Measurements from ENCODE around the gene SLC43A1.

The SLC43A1 gene

DNA sequence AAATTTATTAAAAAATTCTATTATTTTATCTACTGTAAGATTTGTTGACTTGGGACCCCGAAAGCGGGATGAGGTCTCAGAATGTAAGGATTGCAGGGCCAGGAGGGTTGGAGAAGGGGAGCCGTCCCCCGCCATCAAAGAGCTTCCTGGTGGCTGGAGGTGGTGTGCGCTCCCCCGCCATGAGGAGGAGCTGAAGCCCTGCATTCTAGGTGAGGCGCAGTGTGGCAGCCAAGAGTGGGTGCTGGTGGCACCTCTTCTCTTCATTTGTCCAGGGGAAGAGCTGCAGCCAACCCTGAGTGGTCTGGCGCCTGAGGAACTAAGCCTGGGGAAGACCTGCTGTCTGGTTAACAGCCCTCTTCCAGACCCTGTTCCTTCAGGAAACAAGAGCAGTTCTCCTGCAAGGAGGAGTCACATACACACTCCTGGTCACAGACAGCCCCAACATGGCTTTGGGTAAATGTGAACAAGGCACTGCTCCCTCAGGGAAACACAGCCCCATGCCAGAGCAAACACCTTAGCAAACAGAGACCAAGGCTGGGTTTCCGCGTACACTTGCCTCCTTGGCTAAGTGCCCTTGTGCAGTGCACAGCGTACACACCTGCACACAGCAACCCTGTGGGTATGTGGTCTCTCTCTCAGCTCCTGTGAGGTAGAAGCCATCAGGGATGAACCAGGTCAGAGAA, 37.9 kb downstream of the SLC43A1 start:
- DNase-seq, result no peak

- peak; percentile 44 for DNase-seq
Measured at GRCh38 chr11:57476757-57477506, 38.6 kb downstream of the SLC43A1 start.

DNA sequence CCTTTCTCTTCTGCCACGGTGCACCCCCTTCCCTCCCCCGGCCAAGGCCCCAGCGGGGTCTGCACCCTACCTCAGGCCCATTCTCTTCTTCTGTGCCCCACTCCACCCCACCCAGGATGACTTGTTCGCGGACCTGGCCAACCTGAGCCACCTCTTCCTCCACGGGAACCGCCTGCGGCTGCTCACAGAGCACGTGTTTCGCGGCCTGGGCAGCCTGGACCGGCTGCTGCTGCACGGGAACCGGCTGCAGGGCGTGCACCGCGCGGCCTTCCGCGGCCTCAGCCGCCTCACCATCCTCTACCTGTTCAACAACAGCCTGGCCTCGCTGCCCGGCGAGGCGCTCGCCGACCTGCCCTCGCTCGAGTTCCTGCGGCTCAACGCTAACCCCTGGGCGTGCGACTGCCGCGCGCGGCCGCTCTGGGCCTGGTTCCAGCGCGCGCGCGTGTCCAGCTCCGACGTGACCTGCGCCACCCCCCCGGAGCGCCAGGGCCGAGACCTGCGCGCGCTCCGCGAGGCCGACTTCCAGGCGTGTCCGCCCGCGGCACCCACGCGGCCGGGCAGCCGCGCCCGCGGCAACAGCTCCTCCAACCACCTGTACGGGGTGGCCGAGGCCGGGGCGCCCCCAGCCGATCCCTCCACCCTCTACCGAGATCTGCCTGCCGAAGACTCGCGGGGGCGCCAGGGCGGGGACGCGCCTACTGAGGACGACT, 39.3 kb downstream of the SLC43A1 start:
- peak; percentile 44 for DNase-seq

GRCh38 chr11:57475671-57476046, 39.8 kb downstream of the SLC43A1 start:
- DNase-seq, result no peak

GRCh38 chr11:57475191-57475590, 40.3 kb downstream of the SLC43A1 start:
- no peak for DNase-seq

- no peak for DNase-seq
Measured at GRCh38 chr11:57474803-57475115, 40.7 kb downstream of the SLC43A1 start.

DNA sequence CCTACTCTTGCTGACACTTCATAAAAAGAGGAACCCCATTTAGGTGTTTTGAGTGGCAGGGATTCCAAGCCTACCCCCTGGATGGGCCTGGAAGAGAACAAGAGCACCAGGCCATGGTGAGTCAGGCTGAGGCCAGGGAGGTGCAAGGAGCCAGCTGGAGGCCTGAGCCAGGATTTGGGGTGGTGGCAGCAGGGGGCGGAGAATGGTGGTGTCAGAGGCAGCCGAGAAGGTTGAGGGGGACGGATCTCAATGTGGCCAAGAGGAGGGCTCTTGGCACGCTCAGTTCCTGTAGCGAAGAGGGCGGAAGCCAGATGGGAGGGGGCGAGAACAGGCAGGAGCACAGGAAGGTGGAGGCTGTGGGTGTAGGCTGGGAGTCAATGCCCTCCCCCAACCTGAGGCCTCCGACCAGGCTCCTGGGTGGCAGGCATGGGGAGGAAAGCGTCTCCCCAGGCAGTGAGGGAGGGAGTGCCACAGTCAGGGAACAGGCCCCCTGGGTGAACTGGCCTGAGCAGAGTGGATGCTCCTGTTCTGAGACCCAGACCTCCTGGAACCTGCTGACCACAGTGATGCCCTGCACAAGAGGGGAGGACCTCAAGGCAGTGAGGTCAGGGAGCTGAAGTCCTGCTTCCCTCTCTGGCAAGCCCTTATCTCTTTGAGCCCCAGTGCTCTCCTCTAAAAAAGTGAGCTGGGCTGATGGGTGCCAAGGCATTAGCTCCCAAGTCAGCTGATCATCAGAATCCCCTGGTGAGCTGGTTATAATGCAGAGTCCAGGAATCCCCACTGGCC, 41.3 kb downstream of the SLC43A1 start:
- peak; percentile 40 for DNase-seq

- no peak for DNase-seq
Measured at GRCh38 chr11:57473285-57473841, 42.1 kb downstream of the SLC43A1 start.

- no peak for DNase-seq
Measured at GRCh38 chr11:57471496-57471895, 44.0 kb downstream of the SLC43A1 start.

- no peak for DNase-seq
Measured at GRCh38 chr11:57469268-57469667, 46.2 kb downstream of the SLC43A1 start.

- DNase-seq, result no peak
Measured at GRCh38 chr11:57468276-57468675, 47.2 kb downstream of the SLC43A1 start.

GRCh38 chr11:57467508-57468157, 47.9 kb downstream of the SLC43A1 start:
- DNase-seq, result no peak

DNA sequence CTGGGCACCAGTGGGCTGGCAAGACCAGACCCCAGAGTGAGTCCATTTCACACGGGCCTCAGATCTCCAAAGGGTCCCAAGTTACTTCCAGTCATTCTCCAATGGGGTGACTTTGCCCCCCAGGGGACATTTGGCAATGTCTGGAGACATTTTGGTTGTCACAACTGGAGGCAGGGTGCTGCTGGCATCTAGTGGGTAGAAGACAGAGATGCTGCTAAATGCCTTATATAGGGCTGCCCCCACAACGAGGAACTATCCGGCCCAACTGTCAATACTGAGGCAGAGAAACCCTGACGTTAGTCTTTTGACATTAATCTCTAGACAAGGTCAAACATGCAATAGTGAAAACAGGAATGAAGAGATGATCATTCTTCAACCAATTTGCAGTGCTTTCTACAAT, 48.8 kb downstream of the SLC43A1 start:
- no peak for DNase-seq

GRCh38 chr11:57464539-57465181, 50.8 kb downstream of the SLC43A1 start:
- no peak for DNase-seq

DNA sequence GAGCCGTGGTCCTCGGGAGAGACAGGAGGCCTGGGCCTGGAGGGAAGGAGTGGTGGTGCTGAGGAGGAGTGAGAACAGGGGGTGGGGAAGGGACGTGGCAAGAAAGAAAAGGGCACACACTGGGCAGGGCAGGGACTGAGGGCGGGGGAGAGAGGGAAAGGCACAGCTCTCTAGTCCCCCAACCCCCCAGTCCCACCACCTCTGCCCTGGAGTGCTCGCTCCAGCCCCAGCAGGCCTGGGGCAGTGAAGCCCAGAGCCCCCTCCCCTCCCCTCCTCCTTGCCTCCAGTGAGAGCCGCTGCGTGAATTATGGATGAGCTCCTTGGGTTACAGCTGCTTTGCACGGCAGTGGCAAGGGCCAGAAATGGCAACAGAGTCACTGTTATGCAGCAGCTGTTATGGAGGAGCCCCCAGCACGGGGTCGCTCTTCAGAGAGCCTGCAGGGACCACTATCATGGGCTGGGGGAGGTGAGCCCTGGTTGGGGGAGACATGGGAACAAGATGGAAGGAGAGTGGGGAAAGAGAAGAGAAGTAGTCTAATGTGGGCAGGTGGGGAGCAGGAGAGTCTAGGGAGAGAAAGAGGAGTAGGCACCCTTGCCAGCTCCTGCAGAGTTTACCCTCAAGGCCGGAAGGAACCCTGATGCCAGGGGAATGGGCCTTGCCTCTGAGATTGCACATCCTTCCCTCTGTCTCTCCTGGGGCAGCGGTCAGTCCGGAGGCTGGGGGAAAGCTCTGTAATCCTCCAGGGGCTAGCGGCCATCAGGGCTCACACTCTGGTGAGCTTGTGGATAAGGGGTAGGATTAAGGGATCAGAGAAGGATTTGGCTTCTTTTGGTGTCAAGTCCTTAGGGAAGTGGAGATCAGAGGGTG, 51.6 kb downstream of the SLC43A1 start:
- DNase-seq, result no peak

DNA sequence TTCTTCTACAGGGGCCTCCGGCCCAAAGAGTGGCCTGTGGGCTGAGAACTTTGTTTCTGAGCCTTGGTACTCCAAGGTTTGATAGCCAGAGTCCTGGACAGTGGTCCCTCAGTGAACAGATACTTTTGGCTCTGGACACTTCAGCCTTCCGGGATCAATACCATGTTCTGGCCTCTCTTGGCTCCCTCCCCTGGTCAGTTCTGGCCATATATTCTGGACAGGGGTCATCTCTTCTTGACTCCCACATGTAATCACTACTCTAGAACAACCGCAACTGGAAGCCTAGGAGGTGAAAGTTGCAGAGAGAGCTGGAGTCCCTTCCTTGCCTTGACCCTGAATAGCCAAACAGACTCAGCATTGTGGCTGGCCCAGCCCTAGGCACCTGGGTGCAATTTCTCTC, 52.9 kb downstream of the SLC43A1 start:
- DNase-seq, result no peak

DNA sequence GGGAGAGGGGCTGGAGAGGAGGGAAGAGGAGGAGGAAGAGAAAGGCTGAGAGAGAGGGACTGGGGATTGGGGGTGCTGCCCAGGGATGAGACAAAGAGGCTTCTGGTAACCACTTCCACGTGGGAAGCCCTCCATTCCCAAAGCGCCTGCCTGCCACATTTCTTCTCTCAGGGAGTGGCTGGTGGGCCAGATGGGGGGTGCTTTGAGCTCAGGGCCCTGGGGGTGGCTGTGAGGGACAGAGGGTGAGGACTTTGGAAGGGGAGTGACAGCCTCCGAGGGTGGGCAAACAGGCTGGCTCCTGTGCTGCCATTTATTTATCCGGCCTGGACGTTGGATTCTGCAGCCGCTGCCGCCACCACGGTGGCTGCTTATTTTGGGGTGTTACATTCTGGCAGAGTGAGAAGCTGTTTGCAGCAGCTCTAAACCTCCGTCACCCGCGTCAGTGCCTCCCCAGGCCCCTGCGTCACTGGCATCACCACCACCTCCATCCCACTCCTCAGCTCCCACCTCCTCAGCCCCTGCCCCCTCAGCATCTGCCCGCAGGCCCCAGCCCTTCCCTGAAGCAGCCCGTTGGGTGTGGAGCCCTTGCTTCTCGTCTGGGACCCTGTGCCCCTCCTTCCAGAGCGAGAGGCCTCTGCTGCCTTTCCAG, 53.5 kb downstream of the SLC43A1 start:
- no peak for DNase-seq

DNA sequence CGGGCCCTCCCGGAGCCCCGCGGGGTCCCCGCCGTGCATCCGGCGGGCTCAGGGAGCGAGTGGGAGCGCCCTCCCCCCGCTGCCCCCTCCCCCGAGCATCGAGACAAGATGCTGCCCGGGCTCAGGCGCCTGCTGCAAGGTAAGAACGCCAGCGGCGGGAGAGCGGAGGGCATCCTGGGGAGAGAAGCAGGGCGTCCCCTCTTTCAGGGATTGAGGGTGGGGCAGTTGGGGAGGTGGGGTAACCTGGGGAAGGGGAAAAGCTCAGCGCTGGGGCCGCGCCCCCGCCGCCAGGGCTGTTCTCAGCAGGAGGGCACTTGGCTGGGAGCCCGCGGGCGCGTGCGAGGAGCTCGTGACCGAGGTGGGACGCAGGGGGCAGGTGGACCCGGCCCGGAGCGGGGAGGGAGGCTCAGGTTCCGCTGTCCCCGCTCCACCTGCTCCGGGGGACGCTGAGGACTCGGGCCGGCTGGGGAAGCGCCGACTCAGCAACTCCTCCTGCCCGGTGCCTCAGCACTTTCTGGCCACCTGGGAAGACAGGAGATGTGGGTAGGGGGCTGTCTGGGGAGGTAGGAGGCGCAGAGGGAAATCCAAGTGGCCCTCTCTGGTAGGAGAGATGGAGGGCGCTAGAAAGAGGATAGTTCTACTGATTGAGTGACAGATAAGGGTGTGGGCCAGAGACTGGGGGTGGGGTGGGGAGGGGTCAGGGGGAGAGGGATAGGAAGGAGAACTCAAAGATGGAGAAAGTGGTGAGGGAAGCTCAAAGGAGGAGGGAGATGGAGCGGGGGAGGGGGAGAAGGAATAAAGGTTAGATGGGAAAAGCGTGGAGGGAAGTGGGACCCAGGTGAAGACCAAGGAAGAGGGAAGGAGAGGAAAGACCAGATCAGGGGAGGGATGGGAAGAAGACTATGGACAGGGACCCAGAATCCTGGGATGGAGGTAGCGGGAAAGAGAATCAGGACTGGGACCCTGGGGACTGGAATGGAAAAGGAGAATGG, 54.4 kb downstream of the SLC43A1 start:
- DNase-seq, result no peak

Data from activated naive CD4-positive, alpha-beta T cell treated with anti-CD3 and anti-CD28 coated beads, Interleukin-2, amount 50 U/mL, for 16 hours (primary cell).